ENCODE measurements around the gene ABLIM2. TPM values are rescaled to one million over a fixed set of nuclear protein-coding genes. Genes with fewer than 3 reads are reported as not detected.
A peak's percentile ranks its signal among the peaks of the same experiment; 100 is the strongest.

Gene ABLIM2
- polyA plus RNA-seq, 2 of the 4 experiments (the other 2 are of a cell fraction), result 0.21 to 0.40 TPM

GRCh38 chr4:8175686-8176085, 17.1 kb upstream of the ABLIM2 start:
- DNase-seq (ENCODE audit: low read depth in 1 of 2, low spot score in 1 of 2), result no peak
- Histone ChIP-seq H3K4me1 (0 out of 3 replicates have a peak, but pooled peaks cover 4% of the 10 kb centered on the region), H3K27ac (no peak overlapping the region), H3K9me3 (no peaks in the 10 kb centered on the region), H3K4me2 (no peak overlapping the region), H3K4me3 (no peak overlapping the region)
- FAIRE-seq, result no peak
- CTCF ChIA-PET, result interaction anchor here (0.7 to 8.0 kb wide), 12 partner anchors 13 to 245 kb away, joined by 3 to 122 read pairs (median 12); partner anchors contain the start of genes ABLIM2 and SH3TC1
- no peak for ATAC-seq
- POLR2A ChIA-PET, result no interaction called here
- 57% methylated on average over 1 of the region's 6 CpGs for WGBS (ENCODE audit: missing lambda C conversion rate)
- no peak for TF ChIP-seq HES2 (IDR thresholded peaks at IDR 0.05)
- no peak for TF ChIP-seq JUN (IDR thresholded peaks at IDR 0.05)
- no peak for TF ChIP-seq REST (IDR thresholded peaks at IDR 0.05)
- no peak for TF ChIP-seq HOXB13 (CRISPR knock-in tag; IDR thresholded peaks at IDR 0.05; ENCODE audit: low read depth)
- TF ChIP-seq JUNB (IDR thresholded peaks at IDR 0.05), result no peak
- TF ChIP-seq CHD4 (IDR thresholded peaks at IDR 0.05; ENCODE audit: borderline replicate concordance), result no peak
- TF ChIP-seq CHD2 (IDR thresholded peaks at IDR 0.05; ENCODE audit: low read length, partially characterized antibody), result no peak

GRCh38 chr4:8174970-8175369, 16.4 kb upstream of the ABLIM2 start:
- Histone ChIP-seq H3K4me1 (0 out of 3 replicates have a peak, but pooled peaks cover 4% of the 10 kb centered on the region), H3K9me3 (no peaks in the 10 kb centered on the region), H3K27ac (no peak overlapping the region), H3K4me3 (no peak overlapping the region), H3K4me2 (no peak overlapping the region)
- DNase-seq (ENCODE audit: low read depth in 1 of 2, low spot score in 1 of 2), result no peak
- ChIA-PET POLR2A (no interaction called here), CTCF (interaction anchor here (1.5 to 8.0 kb wide), 3 partner anchors 20 to 228 kb away, joined by 4 to 122 read pairs (median 23); partner anchors contain the start of gene SH3TC1)
- WGBS (ENCODE audit: missing lambda C conversion rate), result 47% methylated on average over 3 of the region's 3 CpGs
- TF ChIP-seq HES2 (IDR thresholded peaks at IDR 0.05) (no peak), PBX3 (IDR thresholded peaks at IDR 0.05) (no peak), ELK1 (IDR thresholded peaks at IDR 0.05; ENCODE audit: low read depth, low read length) (no peak), ZFP36 (IDR thresholded peaks at IDR 0.05; ENCODE audit: borderline replicate concordance, partially characterized antibody) (peak; percentile 34), SREBF2 (IDR thresholded peaks at IDR 0.05) (no peak), KDM1A (IDR thresholded peaks at IDR 0.05; ENCODE audit: low read depth) (no peak)
- no peak for ATAC-seq
- no peak for FAIRE-seq

- TF ChIP-seq HDAC2 (IDR thresholded peaks at IDR 0.05), result no peak
- no peak for TF ChIP-seq GATA3 (IDR thresholded peaks at IDR 0.05; ENCODE audit: borderline replicate concordance)
- TF ChIP-seq RCOR1 (IDR thresholded peaks at IDR 0.05; ENCODE audit: low read depth, low read length), result no peak
- TF ChIP-seq EHF (CRISPR knock-in tag; IDR thresholded peaks at IDR 0.05), result no peak
- no peak for TF ChIP-seq SMC3 (IDR thresholded peaks at IDR 0.05)
- no peak for TF ChIP-seq PHF8 (IDR thresholded peaks at IDR 0.05; ENCODE audit: borderline replicate concordance, low read depth)
- no peak for TF ChIP-seq EHMT2 (IDR thresholded peaks at IDR 0.05; ENCODE audit: low read depth)
- TF ChIP-seq HOXA7 (CRISPR knock-in tag; IDR thresholded peaks at IDR 0.05), result no peak
- no peak for TF ChIP-seq FOSB (CRISPR knock-in tag; IDR thresholded peaks at IDR 0.05)
- no peak for TF ChIP-seq MAFK (IDR thresholded peaks at IDR 0.05; ENCODE audit: partially characterized antibody)
- no peak for TF ChIP-seq CBX8 (IDR thresholded peaks at IDR 0.05)
- no peak for TF ChIP-seq EP300 (IDR thresholded peaks at IDR 0.05)
- no peak for TF ChIP-seq KDM5A (IDR thresholded peaks at IDR 0.05)
- no peak for TF ChIP-seq CHD4 (IDR thresholded peaks at IDR 0.05; ENCODE audit: borderline replicate concordance)
- no peak for FAIRE-seq
- DNase-seq (ENCODE audit: low read depth in 1 of 2, low spot score in 1 of 2), result no peak
- Histone ChIP-seq H3K4me1 (0 out of 3 replicates have a peak, but pooled peaks cover 4% of the 10 kb centered on the region), H3K4me2 (no peak overlapping the region), H3K27ac (peak overlapping the region in 1 of 2 experiments; percentile 10; a peak in 1 of 6 replicates), H3K4me3 (no peak overlapping the region), H3K9me3 (peaks cover 1% of the 10 kb centered on the region; the same call in 2 of the 3 replicates)
- 50% methylated on average over 8 of the region's 13 CpGs for WGBS (ENCODE audit: missing lambda C conversion rate)
- ChIA-PET CTCF (interaction anchor here (1.0 to 1.5 kb wide), 2 partner anchors 69 to 229 kb away, joined by 3 to 4 read pairs; no protein-coding TSS in a partner anchor), POLR2A (no interaction called here)
- ATAC-seq, result no peak
Measured at GRCh38 chr4:8173492-8174242, 15.1 kb upstream of the ABLIM2 start.
